ENCODE results near the gene BIN1. TPM values are rescaled to one million over a fixed set of nuclear protein-coding genes. Genes with fewer than 3 reads are reported as not detected.
A peak's percentile ranks its signal among the peaks of the same experiment; 100 is the strongest.

BIN1 gene
- total RNA-seq, result 10 to 100 TPM; 24.4 to 43.5 TPM

- ATAC-seq (peak; percentile 89), DNase-seq (peak; percentile 77 to 92 (median 90))
- 0% methylated on average over 30 to 61 of the region's 77 CpGs for WGBS, 2 donors
- Histone ChIP-seq H3K27ac (peak within 1 kb of the TSS; percentile 17 to 89 (median 86)), H3K9me3 (no peaks in the 10 kb centered on the region), H3K27me3 (no peaks in the 10 kb centered on the region), H3K4me1 (peaks cover 29% of the 10 kb centered on the region), H3K4me3 (peak within 1 kb of the TSS; percentile 84 to 92), H3K36me3 (replicated peaks in 1 of 2; ENCODE audit: insufficient read depth in 1 of 2, low read depth in 2 of 2) (no peaks in the 10 kb centered on the region)
- TF ChIP-seq POLR2A (IDR thresholded peaks at IDR 0.05), result peak; percentile 54 to 60 (median 59)
- peak in 1 of 7 experiments; percentile 14 for TF ChIP-seq CTCF (IDR thresholded peaks at IDR 0.05)
- intact Hi-C loops (cut with DNase I), result no loop called here
These were observed at the start of gene BIN1 for GRCh38 chr2:127106991-127107621. BIN1 (minus strand) TSS chr2:127107154; CDS start chr2:127106943, 211 bp downstream.

GRCh38 chr2:127155947-127156346, 49.0 kb upstream of the BIN1 start:
- WGBS, 2 donors, result 20 to 27% methylated on average over 2 of the region's 2 CpGs
- ATAC-seq, result no peak

GRCh38 chr2:127155028-127155581, 48.2 kb upstream of the BIN1 start:
- H3K4me3 ChIP-seq, result no peak overlapping the region
- no peak for DNase-seq
- H3K36me3 ChIP-seq (replicated peaks in 1 of 2; ENCODE audit: insufficient read depth in 1 of 2, low read depth in 2 of 2), result no peaks in the 10 kb centered on the region
- intact Hi-C loops (cut with DNase I), result no loop called here
- TF ChIP-seq CTCF (IDR thresholded peaks at IDR 0.05) (no peak), POLR2A (IDR thresholded peaks at IDR 0.05) (no peak)
- H3K27ac ChIP-seq, result no peak overlapping the region
- no peak for ATAC-seq
- 59 to 74% methylated on average over 7 of the region's 7 CpGs for WGBS, 2 donors
- no peaks in the 10 kb centered on the region for H3K27me3 ChIP-seq
- H3K4me1 ChIP-seq, result no peaks in the 10 kb centered on the region
- no peaks in the 10 kb centered on the region for H3K9me3 ChIP-seq

More at GRCh38 chr2:127155947-127156346, 49.0 kb upstream of the BIN1 start:
- H3K4me3 ChIP-seq, result no peak overlapping the region
- TF ChIP-seq POLR2A (IDR thresholded peaks at IDR 0.05) (no peak), CTCF (IDR thresholded peaks at IDR 0.05) (no peak)
- H3K4me1 ChIP-seq, result no peaks in the 10 kb centered on the region
- H3K27ac ChIP-seq, result no peak overlapping the region
- no peaks in the 10 kb centered on the region for H3K27me3 ChIP-seq
- intact Hi-C loops (cut with DNase I), result no loop called here
- DNase-seq, result peak in 1 of 4 donors; percentile 33
- no peaks in the 10 kb centered on the region for H3K9me3 ChIP-seq
- no peaks in the 10 kb centered on the region for H3K36me3 ChIP-seq (replicated peaks in 1 of 2; ENCODE audit: insufficient read depth in 1 of 2, low read depth in 2 of 2)

GRCh38 chr2:127154396-127154795, 47.4 kb upstream of the BIN1 start:
- Histone ChIP-seq H3K4me3 (no peak overlapping the region), H3K36me3 (replicated peaks in 1 of 2; ENCODE audit: insufficient read depth in 1 of 2, low read depth in 2 of 2) (no peaks in the 10 kb centered on the region), H3K4me1 (no peaks in the 10 kb centered on the region), H3K9me3 (no peaks in the 10 kb centered on the region), H3K27me3 (no peaks in the 10 kb centered on the region), H3K27ac (no peak overlapping the region)
- ATAC-seq, result no peak
- DNase-seq, result no peak
- TF ChIP-seq CTCF (IDR thresholded peaks at IDR 0.05) (no peak), POLR2A (IDR thresholded peaks at IDR 0.05) (no peak)
- WGBS, 2 donors, result 62 to 84% methylated on average over 2 to 4 of the region's 4 CpGs
- intact Hi-C loops (cut with DNase I), result no loop called here
